IMR-90 (cell line): ENCODE data around the gene ETFA. TPM values are rescaled to one million over a fixed set of nuclear protein-coding genes. Genes with fewer than 3 reads are reported as not detected.

Source experiments
- ATAC-seq: fragments of 200-7000 bp; cut with Tn5 transposase; 2 replicates; pipeline ENCODE4 v1.9.1; 2020; ENCODE audit warnings: low read depth, mild to moderate bottlenecking, moderate library complexity
- BruUV-seq: library from RNA; stranded (reverse); fragments of 400-500 nt; replicated peaks from 2 replicates; lab custom pipeline; 2021; lab: Mats Ljungman, UMichigan
- CTCF ChIA-PET: fragments of 300-600 bp; formaldehyde crosslinking; extraction: SDS; loops from one replicate; lab custom pipeline; 2021; ENCODE audit warnings: antibody characterized with exemption; lab: Yijun Ruan, JAX
- POLR2A ChIA-PET: fragments of 300-600 bp; sonication (Branson Sonifier 250); formaldehyde crosslinking; loops from one replicate; lab custom pipeline; 2022; ENCODE audit warnings: antibody characterized with exemption; ENCODE audit not compliant: unreplicated experiment; lab: Charles Lee
- DNase-seq: peaks from one replicate; pipeline ENCODE4 v3.0.0; 2013
- H2AFZ ChIP-seq: replicated peaks from 2 replicates; pipeline ENCODE3; 2013; ENCODE audit warnings: low read length, mild to moderate bottlenecking; ENCODE audit not compliant: poor library complexity
- H2AK5ac ChIP-seq: 2 replicates; pipeline ENCODE4 v1.6.1; 2013; ENCODE audit warnings: low read depth, low read length, inconsistent platforms
- H2AK9ac ChIP-seq: replicated peaks from 2 replicates; pipeline ENCODE3; 2013; ENCODE audit warnings: mild to moderate bottlenecking, low read depth, low read length, moderate library complexity; ENCODE audit not compliant: poor library complexity
- H2BK120ac ChIP-seq: 2 replicates; pipeline ENCODE4 v1.6.1; 2013; ENCODE audit warnings: low read depth, low read length, inconsistent platforms
- H2BK15ac ChIP-seq: 3 replicates; pipeline ENCODE4 v1.6.1; 2013; ENCODE audit warnings: low read depth, low read length, inconsistent platforms
- H2BK20ac ChIP-seq: 2 replicates; pipeline ENCODE4 v1.6.1; 2013; ENCODE audit warnings: low read depth, mild to moderate bottlenecking, inconsistent platforms, low read length, moderate library complexity
- H2BK5ac ChIP-seq: 2 replicates; pipeline ENCODE4 v1.6.1; 2013; ENCODE audit warnings: mild to moderate bottlenecking, low read depth, low read length, inconsistent platforms; ENCODE audit not compliant: poor library complexity, severe bottlenecking
- H3K14ac ChIP-seq: replicated peaks from 2 replicates; pipeline ENCODE4 v1.6.1; 2013; ENCODE audit warnings: low read depth, low read length, inconsistent platforms
- H3K18ac ChIP-seq: 2 replicates; pipeline ENCODE4 v1.6.1; 2013; ENCODE audit warnings: low read depth, low read length, control low read depth
- H3K23ac ChIP-seq: 2 replicates; pipeline ENCODE4 v1.6.1; 2013; ENCODE audit warnings: low read depth, low read length, inconsistent platforms
- H3K27ac ChIP-seq: 2 replicates; pipeline ENCODE4 v1.5.1; 2013; ENCODE audit warnings: mild to moderate bottlenecking, control low read depth, low read length; ENCODE audit not compliant: insufficient read depth
- H3K27me3 ChIP-seq: 2 replicates; pipeline ENCODE4 v1.6.1; 2013; ENCODE audit warnings: low read length; ENCODE audit not compliant: control insufficient read depth, insufficient read depth
- H3K36me3 ChIP-seq: 2 replicates; pipeline ENCODE4 v1.6.1; 2013; ENCODE audit warnings: low read length, mixed read lengths; ENCODE audit not compliant: control insufficient read depth, insufficient read depth
- H3K4ac ChIP-seq: 2 replicates; pipeline ENCODE4 v1.6.1; 2013; ENCODE audit warnings: low read depth, low read length, inconsistent platforms
- H3K4me1 ChIP-seq: 2 replicates; pipeline ENCODE4 v1.6.1; 2013; ENCODE audit warnings: low read length, mixed read lengths; ENCODE audit not compliant: control insufficient read depth, insufficient read depth
- H3K4me2 ChIP-seq: 2 replicates; pipeline ENCODE4 v1.6.1; 2013; ENCODE audit warnings: low read depth, mild to moderate bottlenecking, control low read depth, low read length, moderate library complexity
- H3K4me3 ChIP-seq: 2 replicates; pipeline ENCODE4 v1.5.1; 2013; ENCODE audit warnings: low read depth, mild to moderate bottlenecking, control low read depth, low read length, moderate library complexity; ENCODE audit not compliant: insufficient read depth
- H3K56ac ChIP-seq: 2 replicates; pipeline ENCODE4 v1.6.1; 2013; ENCODE audit warnings: low read length, inconsistent platforms; ENCODE audit not compliant: insufficient read depth; ENCODE audit errors: extremely low read depth
- H3K79me1 ChIP-seq, 2 experiments: 2 replicates each; pipeline ENCODE4 v1.6.1; 2013; ENCODE audit warnings: low read length in 2 of 2, inconsistent platforms in 1 of 2, low read depth in 1 of 2
- H3K9ac ChIP-seq: 2 replicates; pipeline ENCODE4 v1.6.1; 2013; ENCODE audit warnings: low read depth, low read length, control low read depth
- H3K9me1 ChIP-seq: 2 replicates; pipeline ENCODE4 v1.6.1; 2013; ENCODE audit warnings: low read length, inconsistent platforms; ENCODE audit not compliant: insufficient read depth
- H3K9me3 ChIP-seq: 2 replicates; pipeline ENCODE4 v1.6.1; 2013; ENCODE audit warnings: low read length; ENCODE audit not compliant: control insufficient read depth, insufficient read depth
- H4K20me1 ChIP-seq: 2 replicates; pipeline ENCODE4 v1.6.1; 2013; ENCODE audit warnings: low read length, inconsistent platforms; ENCODE audit not compliant: insufficient read depth
- H4K5ac ChIP-seq: 2 replicates; pipeline ENCODE4 v1.6.1; 2013; ENCODE audit warnings: mild to moderate bottlenecking, low read depth, low read length, control low read depth
- H4K8ac ChIP-seq, 2 experiments: 2 replicates each; pipeline ENCODE4 v1.6.1; 2013; ENCODE audit warnings: low read depth in 2 of 2, low read length in 2 of 2, control low read depth in 1 of 2, inconsistent platforms in 1 of 2
- H4K91ac ChIP-seq: 2 replicates; pipeline ENCODE4 v1.6.1; 2013; ENCODE audit warnings: low read depth, low read length, inconsistent platforms; ENCODE audit not compliant: insufficient read depth
- BHLHE40 ChIP-seq: fragments of 150-350 bp; IDR thresholded peaks from 2 replicates; pipeline ENCODE4 v1.6.1; 2016; ENCODE audit warnings: mild to moderate bottlenecking, low read depth, low read length
- CEBPB ChIP-seq: IDR thresholded peaks from 2 replicates; pipeline ENCODE4 v1.6.1; 2012; ENCODE audit warnings: low read depth, low read length, improper control_type of control experiment
- CHD1 ChIP-seq: IDR thresholded peaks from 2 replicates; pipeline ENCODE4 v1.6.1; 2012; ENCODE audit warnings: low read depth, low read length, improper control_type of control experiment
- CTCF ChIP-seq: conservative IDR thresholded peaks from 2 replicates; pipeline ENCODE4 v1.5.1; 2012; ENCODE audit warnings: mild to moderate bottlenecking, low read depth, low read length, improper control_type of control experiment
- ELK1 ChIP-seq: fragments of 150-350 bp; IDR thresholded peaks from 2 replicates; pipeline ENCODE4 v1.6.1; 2016; ENCODE audit warnings: low read depth, mild to moderate bottlenecking, low read length, moderate library complexity, borderline replicate concordance
- FOS ChIP-seq: fragments of 150-350 bp; IDR thresholded peaks from 2 replicates; pipeline ENCODE4 v1.6.1; 2016; ENCODE audit warnings: low read depth, low read length
- MAFK ChIP-seq: IDR thresholded peaks from 2 replicates; pipeline ENCODE4 v1.6.1; 2012; ENCODE audit warnings: low read depth, low read length, improper control_type of control experiment
- MAZ ChIP-seq: IDR thresholded peaks from 2 replicates; pipeline ENCODE4 v1.6.1; 2012; ENCODE audit warnings: low read depth, mild to moderate bottlenecking, low read length, improper control_type of control experiment, moderate library complexity, borderline replicate concordance
- MXI1 ChIP-seq: IDR thresholded peaks from 2 replicates; pipeline ENCODE4 v1.6.1; 2012; ENCODE audit warnings: low read depth, mild to moderate bottlenecking, low read length, moderate library complexity, borderline replicate concordance
- NFE2L2 ChIP-seq: fragments of 150-350 bp; IDR thresholded peaks from 2 replicates; pipeline ENCODE4 v1.6.1; 2016; ENCODE audit warnings: low read depth, mild to moderate bottlenecking, low read length
- POLR2A ChIP-seq: IDR thresholded peaks from 2 replicates; pipeline ENCODE4 v1.6.1; 2012; ENCODE audit warnings: mild to moderate bottlenecking, low read depth, low read length
- RAD21 ChIP-seq: IDR thresholded peaks from 2 replicates; pipeline ENCODE4 v1.6.1; 2012; ENCODE audit warnings: low read length, improper control_type of control experiment
- RCOR1 ChIP-seq: IDR thresholded peaks from 2 replicates; pipeline ENCODE4 v1.6.1; 2012; ENCODE audit warnings: mild to moderate bottlenecking, low read length, improper control_type of control experiment; ENCODE audit not compliant: insufficient replicate concordance
- RFX5 ChIP-seq: IDR thresholded peaks from 2 replicates; pipeline ENCODE4 v1.8.0; 2012; ENCODE audit warnings: low read depth, mild to moderate bottlenecking, low read length, moderate library complexity
- SMC3 ChIP-seq: fragments of 150-350 bp; IDR thresholded peaks from 2 replicates; pipeline ENCODE4 v1.6.1; 2016; ENCODE audit warnings: low read depth, mild to moderate bottlenecking, antibody characterized with exemption, low read length, moderate library complexity
- USF2 ChIP-seq: fragments of 150-350 bp; IDR thresholded peaks from 2 replicates; pipeline ENCODE4 v1.6.1; 2017; ENCODE audit warnings: mild to moderate bottlenecking, antibody characterized with exemption, low read length, low read depth
- WGBS, 2 experiments: methylation state at CpG; one replicate each; pipeline versions ENCODE4 v1.1.5 to v1.1.7; 2013; ENCODE audit warnings: missing lambda C conversion rate in 2 of 2; ENCODE audit not compliant: insufficient read length in 1 of 2; ENCODE audit errors: extremely low coverage in 2 of 2; 5-methylcytosine and 5-hydroxymethylcytosine counted together
- dilution Hi-C: fragments of 300-500 bp; cut with HindIII; formaldehyde crosslinking; loops from one replicate; pipeline ENCODE4 v1.14.3; 2018; ENCODE audit warnings: low sequenced_read_pairs; ENCODE audit not compliant: unreplicated experiment
- in situ Hi-C: fragments of 300-500 bp; cut with MboI; formaldehyde crosslinking; loops from 3 replicates; pipeline ENCODE4 v1.14.3; 2019; ENCODE audit warnings: low sequenced_read_pairs, inconsistent platforms, mixed read lengths
- intact Hi-C: fragments of 100-400 bp; cut with micrococcal nuclease; formaldehyde crosslinking; loops from 2 replicates; pipeline ENCODE4 v1.10.0; 2022
- polyA plus RNA-seq, 3 experiments: library from polyadenylated mRNA; depleted of rRNA; stranded (reverse); fragments of >200 nt; gene quantifications; 2 replicates each; pipeline ENCODE4 v1.2.3, GENCODE V29; 2012; ENCODE audit warnings: low replicate concordance in 1 of 3
- total RNA-seq: library from RNA; depleted of rRNA; stranded (reverse); fragments of >200 nt; gene quantifications from 2 replicates; pipeline ENCODE4 v1.2.3, GENCODE V29; 2012

ETFA gene
- total and polyA plus RNA-seq, 2 of the 4 experiments (the other 2 are of a cell fraction), result 115 to 172 TPM

GRCh38 chr15:76229266-76229665 is 82.0 kb downstream of the ETFA start:
- no peak overlapping the region for H2AK9ac ChIP-seq
- H3K27me3 ChIP-seq, result no peaks in the 10 kb centered on the region
- no peak overlapping the region for H2AFZ ChIP-seq
- H2BK20ac ChIP-seq, result no peak overlapping the region
- ChIA-PET POLR2A (no interaction called here), CTCF (no interaction called here)
- H3K79me1 ChIP-seq, result peaks cover 4 to 10% of the 10 kb centered on the region in 2 experiments; a peak in 3 of 4 replicates
- H3K9me3 ChIP-seq, result no peaks in the 10 kb centered on the region
- H3K4ac ChIP-seq, result no peak overlapping the region
- ATAC-seq, result no peak
- H4K91ac ChIP-seq, result no peak overlapping the region
- H3K56ac ChIP-seq, result no peak overlapping the region
- no peak for TF ChIP-seq RCOR1
- TF ChIP-seq MAZ, result no peak
- no peak for TF ChIP-seq RFX5
- no peak for TF ChIP-seq FOS
- no peak for TF ChIP-seq CTCF
- TF ChIP-seq RAD21, result no peak
- no peak for TF ChIP-seq ELK1
- no peak for TF ChIP-seq SMC3
- TF ChIP-seq BHLHE40, result no peak
- TF ChIP-seq NFE2L2, result no peak
- TF ChIP-seq POLR2A, result no peak
- TF ChIP-seq MXI1, result no peak
- no peak for TF ChIP-seq USF2
- no peak for TF ChIP-seq CHD1
- no peak for TF ChIP-seq MAFK
- TF ChIP-seq CEBPB, result no peak
- no peak for DNase-seq
- H2BK5ac ChIP-seq, result no peak overlapping the region
- no peaks in the 10 kb centered on the region for H3K9me1 ChIP-seq
- no peak overlapping the region for H2AK5ac ChIP-seq
- no peak overlapping the region for H3K9ac ChIP-seq
- H4K20me1 ChIP-seq, result no peaks in the 10 kb centered on the region
- no peak overlapping the region for H4K5ac ChIP-seq
- no peak overlapping the region for H3K4me2 ChIP-seq
- no peaks in the 10 kb centered on the region for H3K4me1 ChIP-seq
- H3K36me3 ChIP-seq, result peaks cover 13% of the 10 kb centered on the region
- H3K23ac ChIP-seq, result no peak overlapping the region
- no peak overlapping the region for H3K14ac ChIP-seq
- no TSS peak for BruUV-seq
- no peak overlapping the region for H3K4me3 ChIP-seq
- dilution Hi-C loops (no loop called here), intact Hi-C loops (no loop called here), in situ Hi-C loops (no loop called here)
- H2BK15ac ChIP-seq, result no peak overlapping the region
- no peak overlapping the region for H2BK120ac ChIP-seq
- no CpG with 5 or more reads among the region's 1 CpG for WGBS, 2 experiments
- no peak overlapping the region for H3K27ac ChIP-seq
- no peak overlapping the region for H3K18ac ChIP-seq
- H4K8ac ChIP-seq, result no peak overlapping the region
